ENCODE measurements around the gene ID2.

ID2 gene

GRCh38 chr2:8732601-8733000, 50.7 kb downstream of the ID2 start:
- no peak overlapping the region for H3K27ac Mint-ChIP-seq
- no peaks in the 10 kb centered on the region for H3K9me3 Mint-ChIP-seq
- no peak for TF ChIP-seq CTCF (IDR thresholded peaks at IDR 0.05)
- H3K36me3 Mint-ChIP-seq (ENCODE audit: low read depth) = peaks cover 71% of the 10 kb centered on the region
- no peaks in the 10 kb centered on the region for H3K27me3 Mint-ChIP-seq (ENCODE audit: low read depth, poor library complexity)
- H3K4me3 Mint-ChIP-seq = no peak overlapping the region
- no peak for DNase-seq
- no peaks in the 10 kb centered on the region for H3K4me1 Mint-ChIP-seq
